ENCODE measurements around the gene ASCC1. TPM values are rescaled to one million over a fixed set of nuclear protein-coding genes. Genes with fewer than 3 reads are reported as not detected.
A peak's percentile ranks its signal among the peaks of the same experiment; 100 is the strongest.
"Not testable (repeated sequence)": the region's sequence is repeated elsewhere in the genome, so short reads cannot be mapped to it uniquely, and the experiment has no call there.

The ASCC1 gene
- total and polyA plus RNA-seq, 8 donors, result 5.4 to 26.0 (median 16.0) TPM

DNA sequence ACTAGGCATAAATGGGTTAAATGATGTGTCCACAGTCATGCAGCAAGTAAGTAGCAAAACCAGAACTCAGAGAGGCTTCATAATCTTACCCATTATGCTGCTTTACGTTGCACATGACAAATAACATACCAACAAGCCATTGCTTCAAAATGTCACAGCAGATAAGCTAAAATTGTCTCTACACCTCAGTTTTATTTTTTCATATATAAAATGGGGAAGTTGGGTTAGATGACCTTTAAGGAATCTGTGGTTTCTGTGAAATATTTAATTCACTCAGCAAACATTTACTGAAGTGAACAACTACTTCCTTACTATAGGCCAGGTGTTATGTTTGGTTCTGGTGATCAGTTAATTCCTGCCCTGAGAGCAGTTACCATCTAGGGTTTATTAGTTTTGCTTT, 2.2 kb upstream of the ASCC1 start:
- DNase-seq, result no peak
- intact Hi-C loops (cut with DNase I), result loop anchor here in 1 of 3 donors (10.0 kb wide), 1 partner anchor 84 kb away; no protein-coding TSS in a partner anchor
- H3K27ac ChIP-seq, result peak overlapping the region in 2 of 4 donors; percentile 98 to 100
- H3K27me3 ChIP-seq, result no peaks in the 10 kb centered on the region
- peaks cover 22 to 43% (median 26%) of the 10 kb centered on the region in 3 donors for H3K4me1 ChIP-seq
- FAIRE-seq, result no peak
- TF ChIP-seq, protein P1, sequence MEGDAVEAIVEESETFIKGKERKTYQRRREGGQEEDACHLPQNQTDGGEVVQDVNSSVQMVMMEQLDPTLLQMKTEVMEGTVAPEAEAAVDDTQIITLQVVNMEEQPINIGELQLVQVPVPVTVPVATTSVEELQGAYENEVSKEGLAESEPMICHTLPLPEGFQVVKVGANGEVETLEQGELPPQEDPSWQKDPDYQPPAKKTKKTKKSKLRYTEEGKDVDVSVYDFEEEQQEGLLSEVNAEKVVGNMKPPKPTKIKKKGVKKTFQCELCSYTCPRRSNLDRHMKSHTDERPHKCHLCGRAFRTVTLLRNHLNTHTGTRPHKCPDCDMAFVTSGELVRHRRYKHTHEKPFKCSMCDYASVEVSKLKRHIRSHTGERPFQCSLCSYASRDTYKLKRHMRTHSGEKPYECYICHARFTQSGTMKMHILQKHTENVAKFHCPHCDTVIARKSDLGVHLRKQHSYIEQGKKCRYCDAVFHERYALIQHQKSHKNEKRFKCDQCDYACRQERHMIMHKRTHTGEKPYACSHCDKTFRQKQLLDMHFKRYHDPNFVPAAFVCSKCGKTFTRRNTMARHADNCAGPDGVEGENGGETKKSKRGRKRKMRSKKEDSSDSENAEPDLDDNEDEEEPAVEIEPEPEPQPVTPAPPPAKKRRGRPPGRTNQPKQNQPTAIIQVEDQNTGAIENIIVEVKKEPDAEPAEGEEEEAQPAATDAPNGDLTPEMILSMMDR (IDR thresholded peaks at IDR 0.05), result no peak
- peak overlapping the region in 2 of 4 donors; percentile 72 to 73 for H3K4me3 ChIP-seq
- no peak for ATAC-seq
- H3K9me3 ChIP-seq, result no peaks in the 10 kb centered on the region
- H3K36me3 ChIP-seq, result peaks cover 0 to 16% (median 0%) of the 10 kb centered on the region in 3 donors
- WGBS, 2 donors, result 5 to 16% methylated on average over 1 of the region's 1 CpG

- 98% methylated on average over 2 of the region's 2 CpGs for WGBS, 2 donors
- not testable (repeated sequence) for FAIRE-seq, H3K4me3 ChIP-seq, H3K27me3 ChIP-seq, H3K9me3 ChIP-seq, ATAC-seq, H3K27ac ChIP-seq, DNase-seq
- intact Hi-C loops (cut with DNase I), result loop anchor here in 1 of 3 donors (10.0 kb wide), 1 partner anchor 77 kb away; no protein-coding TSS in a partner anchor
- peaks cover 4 to 11% (median 9%) of the 10 kb centered on the region in 3 donors for H3K4me1 ChIP-seq
- peaks cover 4 to 43% (median 10%) of the 10 kb centered on the region in 3 donors for H3K36me3 ChIP-seq
Measured at GRCh38 chr10:72211832-72212231, 4.2 kb downstream of the ASCC1 start.

- not testable (repeated sequence) for H3K4me3 ChIP-seq, FAIRE-seq, ATAC-seq, DNase-seq, H3K9me3 ChIP-seq, H3K27ac ChIP-seq, H3K27me3 ChIP-seq
- Histone ChIP-seq H3K4me1 (peaks cover 4 to 11% (median 9%) of the 10 kb centered on the region in 3 donors), H3K36me3 (peaks cover 4 to 43% (median 10%) of the 10 kb centered on the region in 3 donors)
- intact Hi-C loops (cut with DNase I), result loop anchor here in 1 of 3 donors (10.0 kb wide), 1 partner anchor 77 kb away; no protein-coding TSS in a partner anchor
- WGBS, 2 donors, result 93 to 97% methylated on average over 11 of the region's 11 CpGs
Measured at GRCh38 chr10:72211381-72211780, 4.7 kb downstream of the ASCC1 start.

- H3K4me3 ChIP-seq; DNase-seq; H3K27ac ChIP-seq; H3K4me1 ChIP-seq; ATAC-seq; H3K27me3 ChIP-seq; FAIRE-seq; intact Hi-C loops (cut with DNase I); H3K9me3 ChIP-seq: not testable (repeated sequence)
- 60 to 61% methylated on average over 2 of the region's 2 CpGs for WGBS, 2 donors
- peaks cover 4 to 50% (median 10%) of the 10 kb centered on the region in 3 donors for H3K36me3 ChIP-seq
Measured at GRCh38 chr10:72208526-72208925, 7.5 kb downstream of the ASCC1 start.

DNA sequence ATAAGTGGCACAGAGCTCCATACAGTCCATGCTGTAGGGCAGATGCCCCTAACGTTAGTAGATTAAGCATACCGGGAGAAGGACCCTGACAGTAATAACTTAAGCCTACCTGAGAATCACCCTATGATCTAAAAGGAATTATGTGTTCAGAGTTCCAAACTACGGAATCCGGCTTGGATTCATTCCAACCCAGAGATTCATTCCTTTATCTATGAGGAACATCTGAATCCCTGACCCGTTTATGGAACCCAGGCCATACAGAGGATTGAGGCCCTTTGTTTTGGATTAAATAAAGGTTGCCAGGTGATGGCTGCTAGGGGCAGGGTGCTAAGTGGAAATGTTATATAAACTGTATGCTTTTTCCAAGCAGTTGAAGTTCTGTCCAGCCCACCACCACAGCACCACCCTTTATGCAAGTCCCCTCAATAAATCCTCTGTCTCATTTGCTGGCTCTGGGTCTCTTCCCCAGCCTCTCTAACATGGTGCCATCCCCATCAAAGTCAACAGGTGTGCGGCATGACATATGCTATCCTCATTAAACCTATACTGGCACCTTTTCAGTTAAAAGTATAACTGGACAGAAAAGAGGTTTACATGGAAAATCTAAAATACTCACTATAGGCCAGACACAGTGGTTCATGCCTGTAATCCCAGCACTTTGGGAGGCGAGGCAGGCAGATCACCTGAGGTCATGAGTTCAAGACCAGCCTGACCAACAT, 9.4 kb downstream of the ASCC1 start:
- no peaks in the 10 kb centered on the region for H3K27me3 ChIP-seq
- H3K36me3 ChIP-seq, result peaks cover 0 to 43% (median 16%) of the 10 kb centered on the region in 3 donors
- no peak for DNase-seq
- H3K9me3 ChIP-seq, result no peaks in the 10 kb centered on the region
- H3K27ac ChIP-seq, result no peak overlapping the region
- WGBS, 2 donors, result 90 to 92% methylated on average over 7 of the region's 7 CpGs
- intact Hi-C loops (cut with DNase I), result no loop called here
- no peaks in the 10 kb centered on the region for H3K4me1 ChIP-seq
- H3K4me3 ChIP-seq, result no peak overlapping the region
- TF ChIP-seq, protein P1 (IDR thresholded peaks at IDR 0.05), result no peak
- ATAC-seq, result no peak
- no peak for FAIRE-seq

GRCh38 chr10:72204724-72205123, 11.4 kb downstream of the ASCC1 start:
- H3K36me3 ChIP-seq, result peaks cover 0 to 40% (median 12%) of the 10 kb centered on the region in 3 donors
- FAIRE-seq, result no peak
- ATAC-seq, result no peak
- DNase-seq, result no peak
- H3K9me3 ChIP-seq, result no peaks in the 10 kb centered on the region
- no peaks in the 10 kb centered on the region for H3K27me3 ChIP-seq
- no peak overlapping the region for H3K27ac ChIP-seq
- no peak overlapping the region for H3K4me3 ChIP-seq
- WGBS, 2 donors, result 93 to 97% methylated on average over 1 of the region's 1 CpG
- intact Hi-C loops (cut with DNase I), result no loop called here
- TF ChIP-seq, protein P1 (IDR thresholded peaks at IDR 0.05), result no peak
- no peaks in the 10 kb centered on the region for H3K4me1 ChIP-seq

Data from pancreas (tissue), 10 donors.